Stromal cell of bone marrow (primary cell): ENCODE data around the gene MBOAT2.

ENCODE experiments used
- DNase-seq: peaks from one replicate; pipeline ENCODE4 v3.0.0-alpha.2; 2012; ENCODE audit warnings: low read depth

The MBOAT2 gene

GRCh38 chr2:8858910-8859309, 144.6 kb downstream of the MBOAT2 start:
- no peak for DNase-seq

- no peak for DNase-seq
Measured at GRCh38 chr2:8858264-8858663, 145.2 kb downstream of the MBOAT2 start.

- no peak for DNase-seq
Measured at GRCh38 chr2:8857709-8858108, 145.8 kb downstream of the MBOAT2 start.

- DNase-seq: no peak
Measured at GRCh38 chr2:8856176-8856575, 147.3 kb downstream of the MBOAT2 start.

- no peak for DNase-seq
Measured at GRCh38 chr2:8855010-8855409, 148.5 kb downstream of the MBOAT2 start.

- DNase-seq: no peak
Measured at GRCh38 chr2:8853426-8853825, 150.1 kb downstream of the MBOAT2 start.

- DNase-seq: peak; percentile 12
Measured at GRCh38 chr2:8851811-8852560, 151.5 kb downstream of the MBOAT2 start.

- no peak for DNase-seq
Measured at GRCh38 chr2:8850845-8851487, 152.5 kb downstream of the MBOAT2 start.

- DNase-seq: peak; percentile 64
Measured at GRCh38 chr2:8849327-8849726, 154.2 kb downstream of the MBOAT2 start.

- DNase-seq: no peak
Measured at GRCh38 chr2:8848328-8849100, 155.0 kb downstream of the MBOAT2 start.

GRCh38 chr2:8847400-8847799, 156.1 kb downstream of the MBOAT2 start:
- peak; percentile 33 for DNase-seq

- no peak for DNase-seq
Measured at GRCh38 chr2:8841932-8842331, 161.6 kb downstream of the MBOAT2 start.

- DNase-seq: no peak
Measured at GRCh38 chr2:8840475-8841091, 162.9 kb downstream of the MBOAT2 start.

- no peak for DNase-seq
Measured at GRCh38 chr2:8839189-8839965, 164.1 kb downstream of the MBOAT2 start.

- no peak for DNase-seq
Measured at GRCh38 chr2:8837795-8838140, 165.7 kb downstream of the MBOAT2 start.

GRCh38 chr2:8836971-8837794, 166.3 kb downstream of the MBOAT2 start, which contains the start of gene KIDINS220:
Gene KIDINS220 (minus strand): TSS chr2:8837613. CDS start chr2:8827093, 10,520 bp downstream.
- peak; percentile 68 for DNase-seq

GRCh38 chr2:8835279-8835678, 168.2 kb downstream of the MBOAT2 start:
- no peak for DNase-seq

GRCh38 chr2:8833853-8834252, 169.6 kb downstream of the MBOAT2 start:
- DNase-seq: no peak

- no peak for DNase-seq
Measured at GRCh38 chr2:8831516-8831915, 172.0 kb downstream of the MBOAT2 start.

GRCh38 chr2:8827729-8828128, 175.8 kb downstream of the MBOAT2 start:
- DNase-seq: no peak

GRCh38 chr2:8822218-8822617, 181.3 kb downstream of the MBOAT2 start:
- peak; percentile 5 for DNase-seq
